Kidney (tissue), 14 donors: ENCODE data around the gene KIF11. TPM values are rescaled to one million over a fixed set of nuclear protein-coding genes. Genes with fewer than 3 reads are reported as not detected.

Source experiments
- DNase-seq, 5 donors: peaks; one replicate each; pipeline ENCODE4 v3.0.0-alpha.2; 2013 to 2020
- FAIRE-seq: peaks from 2 replicates; lab custom pipeline; 2012; peaks lifted over from hg19 to GRCh38; lab: Jason Lieb, UNC
- H3K27ac ChIP-seq, 2 donors: one replicate each; pipeline ENCODE4 v1.7.0; 2013; ENCODE audit warnings: low read depth in 2 of 2, low read length in 2 of 2, inconsistent platforms in 1 of 2
- H3K27me3 ChIP-seq: one replicate; pipeline ENCODE4 v1.7.1; 2013; ENCODE audit warnings: low read length, inconsistent platforms; ENCODE audit not compliant: control insufficient read depth, insufficient read depth
- H3K36me3 ChIP-seq, 3 donors: one replicate each; pipeline versions ENCODE4 v1.7.0 to v1.7.1; 2013; ENCODE audit warnings: low read length in 3 of 3, control low read depth in 1 of 3, inconsistent platforms in 1 of 3; ENCODE audit not compliant: insufficient read depth in 3 of 3, control insufficient read depth in 2 of 3
- H3K4me1 ChIP-seq, 3 donors: one replicate each; pipeline versions ENCODE4 v1.7.0 to v1.7.1; 2013; ENCODE audit warnings: low read length in 3 of 3, inconsistent platforms in 1 of 3, low read depth in 1 of 3; ENCODE audit not compliant: control insufficient read depth in 2 of 3, insufficient read depth in 2 of 3
- H3K4me3 ChIP-seq, 3 donors: one replicate each; pipeline versions ENCODE4 v1.7.0 to v1.8.1; 2013; ENCODE audit warnings: low read length in 3 of 3, control low read depth in 1 of 3, inconsistent platforms in 1 of 3
- H3K9ac ChIP-seq, 3 donors: one replicate each; pipeline versions ENCODE4 v1.7.0 to v1.7.1; 2013; ENCODE audit warnings: low read length in 3 of 3, control low read depth in 1 of 3, inconsistent platforms in 1 of 3
- H3K9me3 ChIP-seq, 3 donors: one replicate each; pipeline versions ENCODE4 v1.7.0 to v1.7.1; 2013; ENCODE audit warnings: low read length in 3 of 3, control low read depth in 1 of 3, inconsistent platforms in 1 of 3; ENCODE audit not compliant: control insufficient read depth in 2 of 3, insufficient read depth in 1 of 3
- intact Hi-C: fragments of 100-400 bp; cut with DNase I; formaldehyde crosslinking; loops from one replicate; pipeline ENCODE4 v1.11.1; 2022
- polyA plus RNA-seq: library from polyadenylated mRNA; stranded (reverse); fragments of 350-450 nt; fragmentation: Illumina TruSeq; extraction: RNeasy Lipid Tissue Mini Kit (QIAGEN cat#74804); gene quantifications from one replicate; pipeline ENCODE4 v1.2.3, GENCODE V29; 2014; ENCODE audit warnings: low read depth, low replicate concordance; ENCODE audit not compliant: insufficient read depth
- total RNA-seq: library from RNA; stranded (reverse); fragmentation: NEBNext Ultra II Directional; extraction: Animal tissue kit (Norgen Biotek cat#: 25700); gene quantifications from one replicate; pipeline ENCODE4 v1.2.1, GENCODE V29; 2021
- TF ChIP-seq, protein P1 (sequence below): IDR thresholded peaks from 3 replicates; pipeline ENCODE4 v1.5.1; 2012; ENCODE audit warnings: mild to moderate bottlenecking, moderate library complexity, borderline replicate concordance; ENCODE audit not compliant: insufficient read depth; ENCODE audit errors: extremely low read depth
- donor health status: control.
- donor health status: control.
- donor health status: control.
- donor health status: control.
- donor health status: control.
- donor health status: DM: yes; HTN: yes; CAD: no.
- donor health status: Normal renal cell carcinoma (clear cell type).

Gene KIF11
- total and polyA plus RNA-seq, 2 donors from 2014 or later: 0.39 to 1.6 TPM

- DNase-seq (no peak), FAIRE-seq (no peak)
- intact Hi-C loops: no loop called here
- Histone ChIP-seq H3K9me3 (no peaks in the 10 kb centered on the region), H3K9ac (no peak overlapping the region), H3K36me3 (no peaks in the 10 kb centered on the region), H3K4me3 (no peak overlapping the region), H3K27me3 (peaks cover 13% of the 10 kb centered on the region), H3K27ac (no peak overlapping the region), H3K4me1 (peaks cover 0 to 5% (median 0%) of the 10 kb centered on the region in 3 donors)
- TF ChIP-seq, protein P1, sequence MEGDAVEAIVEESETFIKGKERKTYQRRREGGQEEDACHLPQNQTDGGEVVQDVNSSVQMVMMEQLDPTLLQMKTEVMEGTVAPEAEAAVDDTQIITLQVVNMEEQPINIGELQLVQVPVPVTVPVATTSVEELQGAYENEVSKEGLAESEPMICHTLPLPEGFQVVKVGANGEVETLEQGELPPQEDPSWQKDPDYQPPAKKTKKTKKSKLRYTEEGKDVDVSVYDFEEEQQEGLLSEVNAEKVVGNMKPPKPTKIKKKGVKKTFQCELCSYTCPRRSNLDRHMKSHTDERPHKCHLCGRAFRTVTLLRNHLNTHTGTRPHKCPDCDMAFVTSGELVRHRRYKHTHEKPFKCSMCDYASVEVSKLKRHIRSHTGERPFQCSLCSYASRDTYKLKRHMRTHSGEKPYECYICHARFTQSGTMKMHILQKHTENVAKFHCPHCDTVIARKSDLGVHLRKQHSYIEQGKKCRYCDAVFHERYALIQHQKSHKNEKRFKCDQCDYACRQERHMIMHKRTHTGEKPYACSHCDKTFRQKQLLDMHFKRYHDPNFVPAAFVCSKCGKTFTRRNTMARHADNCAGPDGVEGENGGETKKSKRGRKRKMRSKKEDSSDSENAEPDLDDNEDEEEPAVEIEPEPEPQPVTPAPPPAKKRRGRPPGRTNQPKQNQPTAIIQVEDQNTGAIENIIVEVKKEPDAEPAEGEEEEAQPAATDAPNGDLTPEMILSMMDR: no peak
Observed at GRCh38 chr10:92702301-92702916, 109.5 kb downstream of the KIF11 start.

Other genes starting within 250 kb of the KIF11 start
- gene IDE, start 19.0 kb upstream of the KIF11 start, total RNA-seq: 40.5 TPM
- gene IDE, start 19.0 kb upstream of the KIF11 start, polyA plus RNA-seq: 8.6 TPM
- gene HHEX, start 96.8 kb downstream of the KIF11 start, total RNA-seq: 10.0 TPM
- 3.1 TPM for gene HHEX, start 96.8 kb downstream of the KIF11 start, polyA plus RNA-seq